ENCODE data around the gene FLNB. TPM values are rescaled to one million over a fixed set of nuclear protein-coding genes. Genes with fewer than 3 reads are reported as not detected.

The FLNB gene
- total and polyA plus RNA-seq, 10 of the 15 experiments (the other 5 are each of a cell fraction or from before 2014, with no cell fraction given) = 13.6 to 51.8 (median 26.4) TPM

GRCh38 chr3:58052373-58053273 is 44.4 kb downstream of the FLNB start:
- no peak for FAIRE-seq
- ChIA-PET SMC1A (ENCODE audit: uncharacterized antibody, unreplicated experiment) (interaction anchor here (0.8 to 2.7 kb wide), 14 partner anchors 10 to 129 kb away, joined by 3 to 12 read pairs (median 4); partner anchors contain the start of gene FLNB), POLR2A (interaction anchor here (1.0 to 1.7 kb wide), 4 partner anchors 12 to 40 kb away, joined by 3 to 6 read pairs (median 3); no protein-coding TSS in a partner anchor), CTCF (interaction anchor here (0.9 to 1.5 kb wide), 8 partner anchors 11 to 135 kb away, joined by 3 to 5 read pairs (median 4); no protein-coding TSS in a partner anchor), RAD21 (ENCODE audit: unreplicated experiment) (interaction anchor here (0.6 to 2.5 kb wide), 7 partner anchors 9 to 48 kb away, joined by 3 to 10 read pairs (median 7); partner anchors contain the start of gene FLNB)
- in situ Hi-C loops (cut with MboI) (no loop called here), intact Hi-C loops (cut with micrococcal nuclease; ENCODE audit: unreplicated experiment) (no loop called here)
- H2AFZ ChIP-seq (ENCODE audit: control insufficient read depth, low read depth, low read length) = no peak overlapping the region
- no TSS peak for BruUV-seq (replicated peaks)
- peak; percentile 55 for TF ChIP-seq YY1 (IDR thresholded peaks at IDR 0.05; ENCODE audit: low read depth, low read length)
- TF ChIP-seq CREB1 (IDR thresholded peaks at IDR 0.05; ENCODE audit: low read depth) = no peak
- TF ChIP-seq ZSCAN29 (IDR thresholded peaks at IDR 0.05) = no peak
- TF ChIP-seq, protein P1, sequence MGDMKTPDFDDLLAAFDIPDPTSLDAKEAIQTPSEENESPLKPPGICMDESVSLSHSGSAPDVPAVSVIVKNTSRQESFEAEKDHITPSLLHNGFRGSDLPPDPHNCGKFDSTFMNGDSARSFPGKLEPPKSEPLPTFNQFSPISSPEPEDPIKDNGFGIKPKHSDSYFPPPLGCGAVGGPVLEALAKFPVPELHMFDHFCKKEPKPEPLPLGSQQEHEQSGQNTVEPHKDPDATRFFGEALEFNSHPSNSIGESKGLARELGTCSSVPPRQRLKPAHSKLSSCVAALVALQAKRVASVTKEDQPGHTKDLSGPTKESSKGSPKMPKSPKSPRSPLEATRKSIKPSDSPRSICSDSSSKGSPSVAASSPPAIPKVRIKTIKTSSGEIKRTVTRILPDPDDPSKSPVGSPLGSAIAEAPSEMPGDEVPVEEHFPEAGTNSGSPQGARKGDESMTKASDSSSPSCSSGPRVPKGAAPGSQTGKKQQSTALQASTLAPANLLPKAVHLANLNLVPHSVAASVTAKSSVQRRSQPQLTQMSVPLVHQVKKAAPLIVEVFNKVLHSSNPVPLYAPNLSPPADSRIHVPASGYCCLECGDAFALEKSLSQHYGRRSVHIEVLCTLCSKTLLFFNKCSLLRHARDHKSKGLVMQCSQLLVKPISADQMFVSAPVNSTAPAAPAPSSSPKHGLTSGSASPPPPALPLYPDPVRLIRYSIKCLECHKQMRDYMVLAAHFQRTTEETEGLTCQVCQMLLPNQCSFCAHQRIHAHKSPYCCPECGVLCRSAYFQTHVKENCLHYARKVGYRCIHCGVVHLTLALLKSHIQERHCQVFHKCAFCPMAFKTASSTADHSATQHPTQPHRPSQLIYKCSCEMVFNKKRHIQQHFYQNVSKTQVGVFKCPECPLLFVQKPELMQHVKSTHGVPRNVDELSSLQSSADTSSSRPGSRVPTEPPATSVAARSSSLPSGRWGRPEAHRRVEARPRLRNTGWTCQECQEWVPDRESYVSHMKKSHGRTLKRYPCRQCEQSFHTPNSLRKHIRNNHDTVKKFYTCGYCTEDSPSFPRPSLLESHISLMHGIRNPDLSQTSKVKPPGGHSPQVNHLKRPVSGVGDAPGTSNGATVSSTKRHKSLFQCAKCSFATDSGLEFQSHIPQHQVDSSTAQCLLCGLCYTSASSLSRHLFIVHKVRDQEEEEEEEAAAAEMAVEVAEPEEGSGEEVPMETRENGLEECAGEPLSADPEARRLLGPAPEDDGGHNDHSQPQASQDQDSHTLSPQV (IDR thresholded peaks at IDR 0.05) = no peak
- TF ChIP-seq JUNB (IDR thresholded peaks at IDR 0.05) = peak; percentile 24; the same call in 1 of the 2 replicates
- TF ChIP-seq PAX8 (IDR thresholded peaks at IDR 0.05) = no peak
- H3K9me3 ChIP-seq (replicated peaks; ENCODE audit: control insufficient read depth, insufficient read depth, low read length) = no peaks in the 10 kb centered on the region; the same call in 2 of the 3 replicates
- H3K36me3 ChIP-seq (ENCODE audit: control insufficient read depth in 2 of 2, insufficient read depth in 2 of 2, low read length in 1 of 2) = no peaks in the 10 kb centered on the region
- H3K4me2 ChIP-seq (ENCODE audit: control insufficient read depth, insufficient read depth) = no peak overlapping the region
- no peaks in the 10 kb centered on the region for H3K4me1 ChIP-seq (ENCODE audit: control insufficient read depth, insufficient read depth, low read length)
- H3K79me2 ChIP-seq (ENCODE audit: control insufficient read depth, insufficient read depth, low read length) = no peaks in the 10 kb centered on the region; the same call in 1 of the 2 replicates
- no peak overlapping the region for H3K27ac ChIP-seq (ENCODE audit: control insufficient read depth, insufficient read depth)
- no peak overlapping the region for H3K4me3 ChIP-seq
- no peak for DNase-seq (ENCODE audit: low read depth, low spot score)
- H3K9ac ChIP-seq (ENCODE audit: control insufficient read depth, insufficient read depth, low read length) = no peak overlapping the region
- no peaks in the 10 kb centered on the region for H3K27me3 ChIP-seq (replicated peaks in 1 of 2; ENCODE audit: control insufficient read depth in 2 of 2, insufficient read depth in 2 of 2, low read length in 1 of 2)
- ATAC-seq = peak; percentile 78
- 41% methylated on average over 8 of the region's 8 CpGs for WGBS (ENCODE audit: insufficient coverage, insufficient replicate concordance, low lambda C conversion rate, missing lambda C conversion rate)
- H4K20me1 ChIP-seq (ENCODE audit: control insufficient read depth, insufficient read depth) = no peaks in the 10 kb centered on the region

All from GM12878 (cell line).